ENCODE data around the gene BMI1. TPM values are rescaled to one million over a fixed set of nuclear protein-coding genes. Genes with fewer than 3 reads are reported as not detected.
"Not testable (repeated sequence)": the region's sequence is repeated elsewhere in the genome, so short reads cannot be mapped to it uniquely, and the experiment has no call there.

Gene BMI1
- total and polyA plus RNA-seq, 7 donors: 16.3 to 123 (median 58.9) TPM

- no peak overlapping the region for H3K4me3 ChIP-seq
- H3K27me3 ChIP-seq: peaks cover 45 to 70% (median 46%) of the 10 kb centered on the region in 3 donors
- no peak overlapping the region for H3K27ac ChIP-seq
- peak in 1 of 4 donors; percentile 7 for TF ChIP-seq POLR2AphosphoS5 (IDR thresholded peaks at IDR 0.05)
- no peak for TF ChIP-seq POLR2A (IDR thresholded peaks at IDR 0.05)
- no peak for DNase-seq
- H3K4me1 ChIP-seq: peaks cover 0 to 17% (median 10%) of the 10 kb centered on the region in 4 donors
- WGBS, 2 donors: 41 to 45% methylated on average over 8 of the region's 8 CpGs
- intact Hi-C loops (cut with DNase I): loop anchor here (10.0 kb wide), 2 partner anchors 209 to 639 kb away; no protein-coding TSS in a partner anchor
- no peaks in the 10 kb centered on the region for H3K36me3 ChIP-seq
- no peaks in the 10 kb centered on the region for H3K9me3 ChIP-seq
These were observed 25.3 kb downstream of the BMI1 start for GRCh38 chr10:22346096-22346661.

GRCh38 chr10:22349755-22350154 lies 28.9 kb downstream of the BMI1 start:
- Histone ChIP-seq H3K27ac (no peak overlapping the region), H3K4me1 (peaks cover 0 to 9% (median 5%) of the 10 kb centered on the region in 4 donors), H3K4me3 (no peak overlapping the region), H3K36me3 (no peaks in the 10 kb centered on the region), H3K9me3 (no peaks in the 10 kb centered on the region), H3K27me3 (peaks cover 12 to 34% (median 14%) of the 10 kb centered on the region in 3 donors)
- DNase-seq: no peak
- TF ChIP-seq CTCF (IDR thresholded peaks at IDR 0.05): no peak
- no peak for TF ChIP-seq EP300 (IDR thresholded peaks at IDR 0.05)
- TF ChIP-seq POLR2A (IDR thresholded peaks at IDR 0.05): no peak
- no peak for TF ChIP-seq POLR2AphosphoS5 (IDR thresholded peaks at IDR 0.05)
- intact Hi-C loops (cut with DNase I): loop anchor here (10.0 kb wide), 2 partner anchors 205 to 635 kb away; no protein-coding TSS in a partner anchor
- 99% methylated on average over 1 of the region's 1 CpG for WGBS, 2 donors

- 94 to 95% methylated on average over 5 of the region's 5 CpGs for WGBS, 2 donors
- no peaks in the 10 kb centered on the region for H3K9me3 ChIP-seq
These were observed 30.3 kb downstream of the BMI1 start for GRCh38 chr10:22351131-22351703.

GRCh38 chr10:22356324-22356873 lies 35.5 kb downstream of the BMI1 start:
- Histone ChIP-seq H3K36me3 (no peaks in the 10 kb centered on the region), H3K27ac (no peak overlapping the region), H3K27me3 (no peaks in the 10 kb centered on the region), H3K4me1 (no peaks in the 10 kb centered on the region), H3K9me3 (no peaks in the 10 kb centered on the region), H3K4me3 (no peak overlapping the region)
- WGBS, 2 donors: 85 to 92% methylated on average over 4 of the region's 4 CpGs
- intact Hi-C loops (cut with DNase I): no loop called here
- no peak for DNase-seq
- TF ChIP-seq CTCF (IDR thresholded peaks at IDR 0.05) (no peak), POLR2AphosphoS5 (IDR thresholded peaks at IDR 0.05) (no peak), POLR2A (IDR thresholded peaks at IDR 0.05) (no peak), EP300 (IDR thresholded peaks at IDR 0.05) (no peak)

More at GRCh38 chr10:22351131-22351703, 30.3 kb downstream of the BMI1 start:
- peaks cover 0 to 20% (median 0%) of the 10 kb centered on the region in 3 donors for H3K27me3 ChIP-seq
- H3K4me1 ChIP-seq: no peaks in the 10 kb centered on the region
- intact Hi-C loops (cut with DNase I): no loop called here
- no peak overlapping the region for H3K27ac ChIP-seq
- DNase-seq: no peak
- no peak overlapping the region for H3K4me3 ChIP-seq
- TF ChIP-seq POLR2A (IDR thresholded peaks at IDR 0.05) (no peak), EP300 (IDR thresholded peaks at IDR 0.05) (no peak)
- H3K36me3 ChIP-seq: no peaks in the 10 kb centered on the region

- H3K4me3 ChIP-seq; H3K27me3 ChIP-seq; H3K27ac ChIP-seq; DNase-seq; H3K4me1 ChIP-seq; intact Hi-C loops (cut with DNase I); H3K9me3 ChIP-seq; H3K36me3 ChIP-seq: not testable (repeated sequence)
- 79 to 91% methylated on average over 3 of the region's 4 CpGs for WGBS, 2 donors
These were observed 36.9 kb downstream of the BMI1 start for GRCh38 chr10:22357770-22358169.

- intact Hi-C loops (cut with DNase I): loop anchor here (5.0 kb wide), 1 partner anchor 64 kb away; no protein-coding TSS in a partner anchor
- WGBS, 2 donors: 91 to 93% methylated on average over 6 of the region's 6 CpGs
These were observed 42.4 kb downstream of the BMI1 start for GRCh38 chr10:22363305-22363704.

More at GRCh38 chr10:22363305-22363704, 42.4 kb downstream of the BMI1 start:
- no peak for TF ChIP-seq EP300 (IDR thresholded peaks at IDR 0.05)
- TF ChIP-seq CTCF (IDR thresholded peaks at IDR 0.05): no peak
- no peak for TF ChIP-seq POLR2AphosphoS5 (IDR thresholded peaks at IDR 0.05)
- no peaks in the 10 kb centered on the region for H3K36me3 ChIP-seq
- no peaks in the 10 kb centered on the region for H3K4me1 ChIP-seq
- H3K27ac ChIP-seq: no peak overlapping the region
- DNase-seq: no peak
- peaks cover 0 to 4% (median 0%) of the 10 kb centered on the region in 3 donors for H3K27me3 ChIP-seq
- no peak overlapping the region for H3K4me3 ChIP-seq
- H3K9me3 ChIP-seq: no peaks in the 10 kb centered on the region

Measured in sigmoid colon (tissue), 7 donors.